OCI-LY1 (cell line): ENCODE results near the gene GANC.

ENCODE experiments used
- H2AFZ ChIP-seq: fragments of 200-600 bp; sonication (generic), shearing (Covaris generic); 2 replicates; pipeline ENCODE4 v1.6.0; 2014; ENCODE audit warnings: antibody characterized with exemption, mild to moderate bottlenecking, low read length
- H3F3A ChIP-seq: fragments of 200-600 bp; sonication (generic), shearing (Covaris generic); 2 replicates; pipeline ENCODE4 v1.6.0; 2014; ENCODE audit warnings: mild to moderate bottlenecking, antibody characterized with exemption, low read length, moderate library complexity; ENCODE audit not compliant: insufficient read depth
- H3K27ac ChIP-seq: fragments of 200-600 bp; sonication (generic); 2 replicates; pipeline ENCODE4 v1.5.1; 2014; ENCODE audit warnings: low read length, mixed run types, mild to moderate bottlenecking, low read depth; ENCODE audit not compliant: poor library complexity, severe bottlenecking
- H3K27me3 ChIP-seq: fragments of 200-600 bp; sonication (generic); 2 replicates; pipeline ENCODE4 v1.6.0; 2014; ENCODE audit warnings: antibody characterized with exemption, mild to moderate bottlenecking, low read length, moderate library complexity; ENCODE audit not compliant: insufficient read depth
- H3K36me3 ChIP-seq: fragments of 200-600 bp; sonication (generic); 2 replicates; pipeline ENCODE4 v1.6.1; 2014; ENCODE audit warnings: mild to moderate bottlenecking, antibody characterized with exemption, low read length, moderate library complexity, mixed read lengths; ENCODE audit not compliant: insufficient read depth
- H3K4me1 ChIP-seq: fragments of 200-600 bp; sonication (generic); 2 replicates; pipeline ENCODE4 v1.5.1; 2014; ENCODE audit warnings: mild to moderate bottlenecking, low read length, moderate library complexity; ENCODE audit not compliant: insufficient read depth, severe bottlenecking
- H3K4me2 ChIP-seq: fragments of 200-600 bp; sonication (generic), shearing (Covaris generic); 2 replicates; pipeline ENCODE4 v1.6.1; 2014; ENCODE audit warnings: low read length
- H3K4me3 ChIP-seq: fragments of 200-600 bp; sonication (generic); 2 replicates; pipeline ENCODE4 v1.5.1; 2014; ENCODE audit warnings: low read length, low read depth, mild to moderate bottlenecking, mixed read lengths; ENCODE audit not compliant: poor library complexity, severe bottlenecking
- H3K79me2 ChIP-seq: fragments of 200-600 bp; shearing (Covaris generic); 2 replicates; pipeline ENCODE4 v1.6.1; 2016; ENCODE audit warnings: mixed run types, low read length, mixed read lengths; ENCODE audit not compliant: insufficient read depth
- H3K9ac ChIP-seq: fragments of 200-600 bp; sonication (generic), shearing (Covaris generic); 2 replicates; pipeline ENCODE4 v1.6.1; 2014; ENCODE audit warnings: mild to moderate bottlenecking, low read length, mixed read lengths
- H3K9me2 ChIP-seq: fragments of 200-600 bp; sonication (generic), shearing (Covaris generic); 2 replicates; pipeline ENCODE4 v1.6.1; 2014; ENCODE audit warnings: low read depth, mild to moderate bottlenecking, low read length, mixed read lengths
- H3K9me3 ChIP-seq: fragments of 200-600 bp; shearing (Covaris generic); 2 replicates; pipeline ENCODE4 v1.6.1; 2014; ENCODE audit warnings: low read length, mixed read lengths
- H4K20me1 ChIP-seq: fragments of 200-600 bp; sonication (generic), shearing (Covaris generic); 2 replicates; pipeline ENCODE4 v1.6.0; 2016; ENCODE audit warnings: mild to moderate bottlenecking, low read length; ENCODE audit not compliant: insufficient read depth
- EZH2 ChIP-seq: fragments of 200-600 bp; sonication (generic), shearing (Covaris generic); IDR thresholded peaks from 2 replicates; pipeline ENCODE4 v1.8.0; 2017; ENCODE audit warnings: borderline replicate concordance, mixed run types, mild to moderate bottlenecking, antibody characterized with exemption, low read length, moderate library complexity, mixed read lengths
- TF ChIP-seq, protein P1 (sequence below): fragments of 200-600 bp; sonication (generic), shearing (Covaris generic); IDR thresholded peaks from 2 replicates; pipeline ENCODE4 v1.5.1; 2017; ENCODE audit warnings: mild to moderate bottlenecking, antibody characterized with exemption, low read length, moderate library complexity, mixed read lengths

Gene GANC

DNA sequence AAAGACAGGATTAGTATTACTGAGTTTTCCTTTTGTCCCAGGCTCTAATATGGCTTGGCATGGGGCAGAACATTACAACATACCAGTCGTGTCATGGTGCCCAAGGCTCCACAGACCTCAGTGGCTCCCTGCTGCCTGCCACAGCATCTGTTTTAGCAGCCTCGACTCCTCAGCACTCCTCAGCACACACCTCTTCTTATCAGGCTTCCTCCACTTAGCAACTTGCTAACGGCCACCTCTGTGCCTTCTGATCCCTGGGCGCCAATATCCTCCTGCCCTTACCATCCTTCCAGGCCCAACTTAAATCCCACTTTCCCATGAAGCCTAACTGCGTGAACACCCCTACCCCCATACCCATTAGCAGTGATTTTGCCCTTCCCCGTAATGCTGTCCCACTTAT is 80.1 kb downstream of the GANC start:
- TF ChIP-seq, protein P1, sequence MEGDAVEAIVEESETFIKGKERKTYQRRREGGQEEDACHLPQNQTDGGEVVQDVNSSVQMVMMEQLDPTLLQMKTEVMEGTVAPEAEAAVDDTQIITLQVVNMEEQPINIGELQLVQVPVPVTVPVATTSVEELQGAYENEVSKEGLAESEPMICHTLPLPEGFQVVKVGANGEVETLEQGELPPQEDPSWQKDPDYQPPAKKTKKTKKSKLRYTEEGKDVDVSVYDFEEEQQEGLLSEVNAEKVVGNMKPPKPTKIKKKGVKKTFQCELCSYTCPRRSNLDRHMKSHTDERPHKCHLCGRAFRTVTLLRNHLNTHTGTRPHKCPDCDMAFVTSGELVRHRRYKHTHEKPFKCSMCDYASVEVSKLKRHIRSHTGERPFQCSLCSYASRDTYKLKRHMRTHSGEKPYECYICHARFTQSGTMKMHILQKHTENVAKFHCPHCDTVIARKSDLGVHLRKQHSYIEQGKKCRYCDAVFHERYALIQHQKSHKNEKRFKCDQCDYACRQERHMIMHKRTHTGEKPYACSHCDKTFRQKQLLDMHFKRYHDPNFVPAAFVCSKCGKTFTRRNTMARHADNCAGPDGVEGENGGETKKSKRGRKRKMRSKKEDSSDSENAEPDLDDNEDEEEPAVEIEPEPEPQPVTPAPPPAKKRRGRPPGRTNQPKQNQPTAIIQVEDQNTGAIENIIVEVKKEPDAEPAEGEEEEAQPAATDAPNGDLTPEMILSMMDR, result no peak
- TF ChIP-seq EZH2, result no peak
- no peak overlapping the region for H3K4me2 ChIP-seq
- no peaks in the 10 kb centered on the region for H3K9me3 ChIP-seq
- H3K79me2 ChIP-seq, result no peaks in the 10 kb centered on the region
- H3K4me1 ChIP-seq, result no peaks in the 10 kb centered on the region
- no peaks in the 10 kb centered on the region for H3K9me2 ChIP-seq
- no peaks in the 10 kb centered on the region for H3K27me3 ChIP-seq
- H3K36me3 ChIP-seq, result no peaks in the 10 kb centered on the region
- no peak overlapping the region for H3K4me3 ChIP-seq
- H3F3A ChIP-seq, result no peaks in the 10 kb centered on the region
- no peak overlapping the region for H3K27ac ChIP-seq
- no peaks in the 10 kb centered on the region for H4K20me1 ChIP-seq
- H3K9ac ChIP-seq, result no peak overlapping the region
- no peak overlapping the region for H2AFZ ChIP-seq

DNA sequence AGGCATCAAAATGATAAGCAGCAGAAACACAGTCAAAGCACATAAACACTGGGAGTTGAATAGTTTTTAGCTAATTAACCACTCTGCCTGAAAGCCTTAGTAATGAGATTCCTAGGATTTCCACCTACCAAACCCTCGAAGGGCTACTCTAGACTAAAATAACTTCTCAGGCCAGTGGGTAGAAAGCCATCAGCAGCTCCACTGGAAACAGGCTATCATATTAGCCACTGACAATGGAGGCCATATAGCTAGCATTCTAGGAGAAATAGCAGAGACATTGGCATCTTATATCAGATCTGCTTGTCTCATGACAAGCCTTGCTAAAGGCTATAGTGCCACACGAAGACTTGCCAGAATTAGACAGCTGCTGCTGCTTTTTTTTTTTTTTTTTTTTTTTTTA is 81.8 kb downstream of the GANC start:
- H3K4me3 ChIP-seq, result no peak overlapping the region
- H3K27ac ChIP-seq, result no peak overlapping the region
- H3F3A ChIP-seq, result no peaks in the 10 kb centered on the region
- H3K36me3 ChIP-seq, result no peaks in the 10 kb centered on the region
- no peak overlapping the region for H3K4me2 ChIP-seq
- no peaks in the 10 kb centered on the region for H3K9me3 ChIP-seq
- TF ChIP-seq, protein P1, result no peak
- no peak for TF ChIP-seq EZH2
- H3K27me3 ChIP-seq, result no peaks in the 10 kb centered on the region
- H2AFZ ChIP-seq, result no peak overlapping the region
- no peaks in the 10 kb centered on the region for H3K4me1 ChIP-seq
- no peak overlapping the region for H3K9ac ChIP-seq
- H4K20me1 ChIP-seq, result no peaks in the 10 kb centered on the region
- no peaks in the 10 kb centered on the region for H3K79me2 ChIP-seq
- no peaks in the 10 kb centered on the region for H3K9me2 ChIP-seq

DNA sequence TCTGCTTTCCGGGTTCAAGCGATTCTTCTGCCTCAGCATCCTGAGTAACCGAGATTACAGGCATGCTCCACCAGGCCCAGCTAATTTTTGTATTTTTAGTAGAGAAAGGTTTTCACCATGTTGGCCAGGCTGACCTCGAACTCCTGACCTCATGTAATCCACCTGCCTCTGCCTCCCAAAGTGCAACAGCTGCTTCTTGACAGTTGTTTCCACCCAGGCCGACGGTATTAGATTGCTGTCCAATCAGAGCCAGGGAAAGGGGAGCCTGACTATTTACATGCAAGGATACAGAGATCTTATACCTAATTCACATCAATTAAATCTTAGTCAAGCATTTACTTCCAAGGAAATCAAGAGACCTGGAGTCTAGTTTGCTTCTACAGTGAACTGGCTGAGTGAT is 82.3 kb downstream of the GANC start:
- H3K9me3 ChIP-seq, result no peaks in the 10 kb centered on the region

More for the DNA sequence above, 82.3 kb downstream of the GANC start:
- H3K4me2 ChIP-seq, result no peak overlapping the region
- H3K27me3 ChIP-seq, result no peaks in the 10 kb centered on the region
- no peak overlapping the region for H2AFZ ChIP-seq
- H3K4me1 ChIP-seq, result no peaks in the 10 kb centered on the region
- no peak overlapping the region for H3K9ac ChIP-seq
- H3K36me3 ChIP-seq, result no peaks in the 10 kb centered on the region
- TF ChIP-seq, protein P1, result no peak
- TF ChIP-seq EZH2, result no peak
- no peaks in the 10 kb centered on the region for H4K20me1 ChIP-seq
- H3K9me2 ChIP-seq, result no peaks in the 10 kb centered on the region
- no peaks in the 10 kb centered on the region for H3K79me2 ChIP-seq
- H3K27ac ChIP-seq, result no peak overlapping the region
- H3K4me3 ChIP-seq, result no peak overlapping the region
- H3F3A ChIP-seq, result no peaks in the 10 kb centered on the region
